ENCODE data around the gene ZFP82. TPM values are rescaled to one million over a fixed set of nuclear protein-coding genes. Genes with fewer than 3 reads are reported as not detected.

Gene ZFP82
- total RNA-seq, 1 experiment from 2014 or later = 0.36 TPM

DNA sequence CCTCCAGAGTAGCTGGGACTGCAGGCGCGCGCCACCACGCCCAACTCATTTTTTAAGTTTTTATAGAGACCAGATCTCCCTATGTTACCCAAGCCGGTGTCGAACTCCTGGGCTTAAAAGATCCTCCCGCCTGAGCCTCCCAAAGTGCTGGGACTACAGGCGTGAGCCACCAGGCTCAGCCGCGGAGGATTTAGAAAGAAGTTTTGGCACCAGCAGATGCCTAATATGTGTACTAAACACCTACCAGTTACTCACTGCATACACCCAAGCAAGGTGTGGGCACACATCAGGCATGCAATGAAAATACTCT, 39.0 kb downstream of the ZFP82 start:
- DNase-seq = no peak
- peak overlapping the region; percentile 72 for H3K4me3 ChIP-seq
- no peaks in the 10 kb centered on the region for H3K36me3 ChIP-seq
- H3K27me3 ChIP-seq = no peaks in the 10 kb centered on the region
- H3K9me3 ChIP-seq = peaks cover 3% of the 10 kb centered on the region; the same call in 1 of the 2 replicates

DNA sequence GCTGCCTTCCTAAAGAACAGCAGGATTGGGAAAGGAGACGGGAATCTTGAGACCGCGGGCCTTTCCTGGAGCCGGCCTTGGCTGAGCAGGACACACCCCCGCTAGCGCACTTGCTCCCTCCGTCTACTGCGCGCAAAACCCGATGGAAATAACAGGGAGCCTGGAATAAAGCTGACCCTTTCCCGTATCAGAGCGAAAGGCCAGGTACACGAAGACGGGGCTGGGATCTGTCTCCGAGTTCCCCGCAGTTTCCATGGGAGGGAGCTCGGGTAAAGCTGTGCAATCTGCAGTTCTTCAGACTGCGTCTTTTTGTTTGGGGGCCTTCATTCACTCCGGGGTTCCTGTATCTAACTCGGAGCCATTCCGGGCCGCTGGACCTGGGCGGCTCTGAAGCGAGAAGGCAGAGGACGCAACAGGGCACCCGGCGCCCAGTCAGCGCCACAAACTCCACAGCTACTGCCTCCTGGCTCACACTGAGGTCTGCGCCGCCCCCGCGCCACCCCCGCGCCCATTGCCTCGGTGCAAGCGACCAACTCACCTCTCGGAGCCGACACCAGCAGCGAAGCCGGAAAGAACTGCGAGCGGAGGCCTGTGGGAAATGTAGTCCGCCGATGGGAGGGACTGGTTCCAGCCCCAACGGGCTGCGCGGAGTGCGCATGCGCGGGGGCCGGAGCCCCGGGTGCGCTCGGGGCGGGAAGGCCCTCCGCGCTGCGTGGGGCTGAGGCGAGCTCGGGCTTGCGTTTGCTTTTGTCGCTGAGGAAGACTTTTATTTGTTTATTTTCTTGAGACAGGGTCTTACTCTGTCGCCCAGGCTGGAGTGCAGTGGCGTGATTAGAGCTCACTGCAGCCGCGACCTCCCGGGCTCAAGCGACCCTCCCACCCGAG, 39.6 kb downstream of the ZFP82 start, which contains the start of gene ZFP14:
TSS of gene ZFP14 (minus strand) at position 577 of the 885 bp plus-strand sequence. CDS start 11,309 bp downstream, outside the sequence.
- Histone ChIP-seq H3K36me3 (no peaks in the 10 kb centered on the region), H3K27me3 (no peaks in the 10 kb centered on the region), H3K9me3 (peaks cover 3% of the 10 kb centered on the region; the same call in 1 of the 2 replicates), H3K4me3 (peak within 1 kb of the TSS; percentile 72)
- peak; percentile 95 for DNase-seq

DNA sequence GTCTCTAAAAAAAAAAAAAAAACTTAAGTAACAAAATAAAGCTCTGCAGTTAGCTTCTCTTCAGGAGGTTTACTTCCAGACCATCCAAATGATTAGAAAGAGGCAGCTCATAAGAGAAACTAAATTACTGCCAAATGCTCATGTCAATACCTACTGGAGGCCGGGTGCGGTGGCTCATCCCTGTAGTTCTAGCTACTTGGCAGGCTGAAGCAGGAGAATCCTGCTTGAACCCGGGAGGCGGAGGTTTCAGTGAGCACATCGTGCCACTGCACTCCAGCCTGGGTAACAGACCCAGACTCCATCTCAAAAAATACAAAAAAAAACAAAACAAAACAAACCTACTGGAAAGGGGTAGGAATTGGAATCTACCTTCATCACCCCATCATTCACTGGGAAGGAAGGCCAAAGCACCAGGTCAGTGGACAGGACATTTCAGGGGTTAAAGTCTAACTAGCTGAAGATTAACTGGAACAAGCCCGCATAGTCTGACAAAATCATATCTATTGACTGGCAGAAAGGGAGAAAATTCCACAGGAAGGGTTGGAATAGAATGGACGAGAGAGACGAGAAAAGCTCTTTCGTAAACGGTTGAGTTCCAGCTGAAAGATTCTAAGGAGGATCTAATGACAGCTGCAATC, 40.8 kb downstream of the ZFP82 start:
- Histone ChIP-seq H3K27me3 (no peaks in the 10 kb centered on the region), H3K9me3 (peaks cover 4% of the 10 kb centered on the region), H3K36me3 (no peaks in the 10 kb centered on the region), H3K4me3 (peak overlapping the region; percentile 72)
- DNase-seq = no peak

DNA sequence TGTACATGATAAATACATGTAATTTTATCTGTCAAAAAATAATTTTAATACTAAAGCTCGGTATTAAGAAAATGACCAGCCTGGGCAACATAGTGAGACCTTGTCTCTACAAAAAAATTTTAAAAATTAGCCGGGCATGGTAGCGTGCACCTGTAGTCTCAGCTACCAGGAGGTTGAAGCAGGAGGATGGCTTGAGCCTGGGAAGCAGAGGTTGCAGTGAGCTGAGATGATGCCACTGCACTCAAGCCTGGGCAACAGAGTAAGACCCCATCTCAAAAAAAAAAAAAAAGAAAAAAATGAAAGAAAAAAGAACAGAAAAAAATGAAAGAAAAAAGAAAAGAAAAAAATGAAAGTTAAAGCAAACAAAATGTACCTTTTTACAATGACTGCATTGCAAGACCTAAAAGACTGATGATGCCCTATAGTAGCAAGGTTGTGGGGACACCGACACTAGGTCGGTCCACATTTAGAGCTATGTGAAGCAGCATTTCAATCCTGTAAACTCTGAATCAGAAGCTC, 44.7 kb downstream of the ZFP82 start:
- Histone ChIP-seq H3K4me3 (no peak overlapping the region), H3K9me3 (peaks cover 13% of the 10 kb centered on the region), H3K36me3 (no peaks in the 10 kb centered on the region), H3K27me3 (no peaks in the 10 kb centered on the region)
- DNase-seq = no peak

DNA sequence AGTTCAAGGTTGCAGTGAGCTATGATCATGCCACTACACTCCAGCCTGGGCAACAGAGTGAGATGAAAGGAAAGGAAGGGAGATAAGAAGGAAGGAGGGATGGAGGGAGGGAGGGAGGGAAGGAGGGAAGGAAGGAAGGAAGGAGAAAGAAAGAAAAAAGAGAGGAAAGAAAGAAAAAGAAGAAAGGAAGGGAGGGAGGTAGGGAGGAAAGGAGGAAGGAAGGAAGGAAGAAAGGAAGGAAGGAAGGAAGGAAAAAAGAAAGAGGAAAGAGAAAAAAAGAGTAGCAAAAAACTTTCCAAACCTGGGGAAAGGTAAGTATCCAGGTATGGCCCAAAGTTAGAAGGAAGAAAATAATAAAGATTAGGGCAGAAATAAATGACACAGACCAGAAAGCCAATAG, 46.6 kb downstream of the ZFP82 start:
- Histone ChIP-seq H3K4me3 (no peak overlapping the region), H3K36me3 (no peaks in the 10 kb centered on the region), H3K27me3 (no peaks in the 10 kb centered on the region), H3K9me3 (peaks cover 13% of the 10 kb centered on the region)
- no peak for DNase-seq

DNA sequence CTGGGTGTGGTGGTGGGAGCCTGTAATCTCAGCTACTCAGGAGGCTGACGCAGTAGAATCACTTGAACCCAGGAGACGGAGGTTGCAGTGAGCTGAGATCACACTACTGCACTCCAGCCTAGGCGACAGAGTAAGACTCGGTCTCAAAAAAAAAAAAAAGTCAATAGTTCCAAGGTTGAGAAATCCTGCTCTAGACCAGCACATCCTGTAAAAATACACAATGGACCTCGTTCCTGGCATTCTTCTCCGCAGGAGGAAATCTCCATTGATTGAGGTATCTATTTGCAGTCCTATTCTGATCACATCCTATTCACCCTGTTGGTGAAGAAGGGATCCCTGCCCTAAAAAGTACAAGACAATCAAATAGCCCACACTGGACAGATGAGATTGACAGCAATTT, 54.6 kb downstream of the ZFP82 start:
- H3K27me3 ChIP-seq = no peaks in the 10 kb centered on the region

More for the DNA sequence above, 54.6 kb downstream of the ZFP82 start:
- peaks cover 5% of the 10 kb centered on the region for H3K36me3 ChIP-seq
- H3K9me3 ChIP-seq = no peaks in the 10 kb centered on the region
- no peak overlapping the region for H3K4me3 ChIP-seq
- no peak for DNase-seq

Other genes with a start within 250 kb of the ZFP82 start
- gene ZNF565, start 204.0 kb downstream of the ZFP82 start, total RNA-seq (2014; rRNA removed; shearing (Covaris generic); ENCODE audit: low replicate concordance) = 3.0 and 3.9 TPM in 2 replicates
- gene ZNF146, start 203.5 kb downstream of the ZFP82 start, total RNA-seq (2014; rRNA removed; shearing (Covaris generic); ENCODE audit: low replicate concordance) = 42.5 and 89.2 TPM in 2 replicates
- gene ZFP14, start 39.4 kb downstream of the ZFP82 start, total RNA-seq (2014; rRNA removed; shearing (Covaris generic); ENCODE audit: low replicate concordance) = 1.3 and 1.7 TPM in 2 replicates
- gene ZNF566, start 70.9 kb upstream of the ZFP82 start, total RNA-seq (2014; rRNA removed; shearing (Covaris generic); ENCODE audit: low replicate concordance) = 1.8 TPM in 1 of 2 replicates, not detected in the other
- 2.2 and 4.1 TPM in 2 replicates for gene ZNF260, start 109.6 kb upstream of the ZFP82 start, total RNA-seq (2014; rRNA removed; shearing (Covaris generic); ENCODE audit: low replicate concordance)
- 6.4 and 16.8 TPM in 2 replicates for gene ZNF529, start 154.6 kb upstream of the ZFP82 start, total RNA-seq (2014; rRNA removed; shearing (Covaris generic); ENCODE audit: low replicate concordance)
- gene ZNF382, start 186.7 kb upstream of the ZFP82 start, total RNA-seq (2014; rRNA removed; shearing (Covaris generic); ENCODE audit: low replicate concordance) = 5.4 and 8.1 TPM in 2 replicates
- gene ZNF461, start 248.2 kb upstream of the ZFP82 start, total RNA-seq (2014; rRNA removed; shearing (Covaris generic); ENCODE audit: low replicate concordance) = 1.3 and 52.2 TPM in 2 replicates